ENCODE results near the gene NALCN. TPM values are rescaled to one million over a fixed set of nuclear protein-coding genes. Genes with fewer than 3 reads are reported as not detected.

Gene NALCN
- total and polyA plus RNA-seq, 2 of the 8 experiments (the other 6 are each of a cell fraction or from before 2014, with no cell fraction given): 0.26 to 0.54 TPM

GRCh38 chr13:101178406-101178805, 237.9 kb downstream of the NALCN start:
- Histone ChIP-seq H2BK12ac (ENCODE audit: low read depth, low read length) (no peak overlapping the region), H4K91ac (replicated peaks; ENCODE audit: insufficient read length, low read length) (no peak overlapping the region), H2AFZ (ENCODE audit: low read length) (no peak overlapping the region), H3K23me2 (ENCODE audit: low read depth, low read length) (no peaks in the 10 kb centered on the region), H3K36me3 (ENCODE audit: control insufficient read depth in 2 of 4, insufficient read depth in 4 of 4, low read length in 3 of 4) (no peaks in the 10 kb centered on the region), H2AK5ac (ENCODE audit: low read depth, low read length) (no peak overlapping the region), H2BK5ac (ENCODE audit: low read depth, low read length) (no peak overlapping the region), H3K18ac (ENCODE audit: extremely low read depth, low read length) (no peak overlapping the region), H3K79me2 (ENCODE audit: control insufficient read depth in 1 of 2, insufficient read depth in 2 of 2, low read length in 2 of 2) (no peaks in the 10 kb centered on the region), H4K8ac (ENCODE audit: extremely low read depth, insufficient read depth, low read length) (no peak overlapping the region), H4K20me1 (replicated peaks in 1 of 2; ENCODE audit: control insufficient read depth in 1 of 2, insufficient read depth in 2 of 2, low read length in 2 of 2) (no peaks in the 10 kb centered on the region), H3K4me2 (ENCODE audit: insufficient read depth in 1 of 2, low read depth in 2 of 2, low read length in 2 of 2) (no peak overlapping the region), H3K4me3 (ENCODE audit: extremely low read depth in 1 of 4, insufficient read depth in 2 of 4, low read depth in 3 of 4, low read length in 4 of 4) (no peak overlapping the region), H3K23ac (ENCODE audit: insufficient read length) (no peak overlapping the region), H3K79me1 (ENCODE audit: low read depth, low read length) (no peaks in the 10 kb centered on the region), H3K27me3 (replicated peaks in 1 of 4; ENCODE audit: control insufficient read depth in 3 of 4, extremely low read depth in 1 of 4, insufficient read depth in 3 of 4, low read length in 3 of 4) (no peaks in the 10 kb centered on the region), H3K56ac (replicated peaks; ENCODE audit: insufficient read length, low read depth, low read length) (no peak overlapping the region), H2BK20ac (ENCODE audit: low read length) (no peak overlapping the region), H2BK15ac (ENCODE audit: low read length) (no peak overlapping the region), H3K27ac (ENCODE audit: low read depth, low read length) (no peak overlapping the region), H4K5ac (ENCODE audit: insufficient read length, low read depth, low read length) (no peak overlapping the region), H3K14ac (ENCODE audit: insufficient read length) (no peak overlapping the region), H2BK120ac (replicated peaks; ENCODE audit: low read depth, low read length) (no peak overlapping the region), H3K4me1 (replicated peaks in 1 of 4; ENCODE audit: control insufficient read depth in 3 of 4, insufficient read depth in 4 of 4, low read length in 3 of 4) (no peaks in the 10 kb centered on the region), H3K9ac (replicated peaks in 1 of 4; ENCODE audit: extremely low read depth in 1 of 4, low read depth in 3 of 4, low read length in 3 of 4) (no peak overlapping the region), H3K9me3 (ENCODE audit: insufficient read depth in 2 of 2, low read depth in 1 of 2, low read length in 1 of 2) (no peaks in the 10 kb centered on the region), H3K4ac (replicated peaks; ENCODE audit: insufficient read length, low read depth, low read length) (no peak overlapping the region)
- no peak for DNase-seq (ENCODE audit: low read depth in 1 of 2, low spot score in 2 of 2)
- WGBS, 2 experiments (ENCODE audit: extremely low coverage in 1 of 2, insufficient coverage in 1 of 2, insufficient read length in 1 of 2, insufficient replicate concordance in 2 of 2, low coverage in 1 of 2, low lambda C conversion rate in 2 of 2, missing lambda C conversion rate in 1 of 2): 70% methylated on average over 4 of the region's 4 CpGs; no CpG with 5 or more reads in 1 of the 2 experiments
- no peak for FAIRE-seq
- ChIA-PET POLR2A (ENCODE audit: partially characterized antibody) (no interaction called here), CTCF (ENCODE audit: partially characterized antibody) (interaction anchor here (0.6 to 6.6 kb wide), 2 partner anchors 17 to 23 kb away, joined by 3 to 31 read pairs; no protein-coding TSS in a partner anchor)
- TF ChIP-seq ZNF274 (IDR thresholded peaks at IDR 0.05; ENCODE audit: borderline replicate concordance, extremely low read depth, low read length) (no peak), TCF12 (IDR thresholded peaks at IDR 0.05; ENCODE audit: low read depth, low read length) (no peak), EZH2 (IDR thresholded peaks at IDR 0.05; ENCODE audit: low read depth, low read length, severe bottlenecking) (no peak), SIRT6 (IDR thresholded peaks at IDR 0.05; ENCODE audit: low read length) (no peak), ATF3 (IDR thresholded peaks at IDR 0.05; ENCODE audit: insufficient read depth, low read depth, low read length) (no peak), GTF2F1 (IDR thresholded peaks at IDR 0.05; ENCODE audit: borderline replicate concordance, low read depth, low read length) (no peak), CBX8 (IDR thresholded peaks at IDR 0.05; ENCODE audit: borderline replicate concordance, low read depth, low read length) (no peak), RAD21 (IDR thresholded peaks at IDR 0.05 in 1 of 2, conservative IDR thresholded peaks at IDR 0.05 in 1 of 2; ENCODE audit: low read depth in 2 of 2, low read length in 2 of 2) (no peak), BCL11A (IDR thresholded peaks at IDR 0.05; ENCODE audit: low read depth in 2 of 2, low read length in 2 of 2) (no peak), CTBP2 (IDR thresholded peaks at IDR 0.05; ENCODE audit: borderline replicate concordance, insufficient read depth, insufficient read length, low read length) (no peak), PHF8 (conservative IDR thresholded peaks at IDR 0.05; ENCODE audit: low read depth, low read length) (no peak), CHD2 (IDR thresholded peaks at IDR 0.05; ENCODE audit: low read length) (no peak), BACH1 (IDR thresholded peaks at IDR 0.05; ENCODE audit: low read length) (no peak), RFX5 (IDR thresholded peaks at IDR 0.05; ENCODE audit: borderline replicate concordance, low read depth, low read length) (no peak)

Measured in H1 (cell line).